ENCODE results near the gene TBC1D9B.

The TBC1D9B gene

GRCh38 chr5:179882338-179882737 is 25.4 kb downstream of the TBC1D9B start:
- no peak for TF ChIP-seq CTCF (IDR thresholded peaks at IDR 0.05; ENCODE audit: borderline replicate concordance, control extremely low read depth, extremely low read depth, insufficient read depth, missing control alignments)
- in situ Hi-C loops (cut with MboI; ENCODE audit: low sequenced_read_pairs, unreplicated experiment), result no loop called here
- DNase-seq (ENCODE audit: low spot score), result no peak

- in situ Hi-C loops (cut with MboI; ENCODE audit: low sequenced_read_pairs, unreplicated experiment), result no loop called here
- DNase-seq (ENCODE audit: low spot score), result no peak
- TF ChIP-seq CTCF (IDR thresholded peaks at IDR 0.05; ENCODE audit: borderline replicate concordance, control extremely low read depth, extremely low read depth, insufficient read depth, missing control alignments), result no peak
Observed at GRCh38 chr5:179880848-179881590, 26.7 kb downstream of the TBC1D9B start.

GRCh38 chr5:179880066-179880650 is 27.5 kb downstream of the TBC1D9B start:
- no peak for TF ChIP-seq CTCF (IDR thresholded peaks at IDR 0.05; ENCODE audit: borderline replicate concordance, control extremely low read depth, extremely low read depth, insufficient read depth, missing control alignments)
- DNase-seq (ENCODE audit: low spot score), result no peak
- in situ Hi-C loops (cut with MboI; ENCODE audit: low sequenced_read_pairs, unreplicated experiment), result no loop called here

GRCh38 chr5:179879690-179880010 is 28.0 kb downstream of the TBC1D9B start:
- in situ Hi-C loops (cut with MboI; ENCODE audit: low sequenced_read_pairs, unreplicated experiment), result no loop called here
- TF ChIP-seq CTCF (IDR thresholded peaks at IDR 0.05; ENCODE audit: borderline replicate concordance, control extremely low read depth, extremely low read depth, insufficient read depth, missing control alignments), result no peak
- DNase-seq (ENCODE audit: low spot score), result no peak

GRCh38 chr5:179879003-179879689 is 28.6 kb downstream of the TBC1D9B start:
- no peak for TF ChIP-seq CTCF (IDR thresholded peaks at IDR 0.05; ENCODE audit: borderline replicate concordance, control extremely low read depth, extremely low read depth, insufficient read depth, missing control alignments)
- in situ Hi-C loops (cut with MboI; ENCODE audit: low sequenced_read_pairs, unreplicated experiment), result no loop called here
- no peak for DNase-seq (ENCODE audit: low spot score)

GRCh38 chr5:179878222-179879002 is 29.3 kb downstream of the TBC1D9B start:
- no peak for TF ChIP-seq CTCF (IDR thresholded peaks at IDR 0.05; ENCODE audit: borderline replicate concordance, control extremely low read depth, extremely low read depth, insufficient read depth, missing control alignments)

More at GRCh38 chr5:179878222-179879002, 29.3 kb downstream of the TBC1D9B start:
- DNase-seq (ENCODE audit: low spot score), result no peak
- in situ Hi-C loops (cut with MboI; ENCODE audit: low sequenced_read_pairs, unreplicated experiment), result no loop called here
